Fibroblast of skin of left quadriceps (primary cell): ENCODE results near the gene DNASE2.
"Not testable (repeated sequence)": the region's sequence is repeated elsewhere in the genome, so short reads cannot be mapped to it uniquely, and the experiment has no call there.

ENCODE experiments used
- DNase-seq, 2 experiments: peaks; one replicate each; pipeline ENCODE4 v3.0.0-alpha.2; 2013; ENCODE audit warnings: low read depth in 2 of 2

DNASE2 gene

GRCh38 chr19:12864721-12865715 lies 16.2 kb downstream of the DNASE2 start:
- DNase-seq: no peak

DNA sequence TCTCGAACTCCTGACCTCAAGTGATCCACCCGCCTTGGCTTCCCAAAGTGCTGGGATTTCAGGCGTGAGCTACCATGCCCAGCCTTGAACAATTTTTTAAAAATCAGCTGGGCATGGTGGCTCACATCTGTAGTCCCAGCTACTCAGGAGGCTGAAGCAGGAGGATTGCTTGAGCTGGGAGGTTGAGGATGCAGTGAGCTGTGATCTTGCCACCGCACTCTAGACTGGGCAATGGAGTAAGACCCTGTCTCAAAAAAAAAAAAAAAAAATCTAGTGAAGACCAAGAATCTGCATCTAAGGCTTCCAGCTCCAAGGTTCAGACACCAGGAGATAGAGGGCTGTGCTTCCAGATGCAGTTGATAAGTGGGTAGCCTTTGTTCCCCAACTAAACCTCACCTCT lies 17.1 kb downstream of the DNASE2 start:
- DNase-seq: no peak

GRCh38 chr19:12859546-12859945 lies 21.7 kb downstream of the DNASE2 start:
- no peak for DNase-seq

DNA sequence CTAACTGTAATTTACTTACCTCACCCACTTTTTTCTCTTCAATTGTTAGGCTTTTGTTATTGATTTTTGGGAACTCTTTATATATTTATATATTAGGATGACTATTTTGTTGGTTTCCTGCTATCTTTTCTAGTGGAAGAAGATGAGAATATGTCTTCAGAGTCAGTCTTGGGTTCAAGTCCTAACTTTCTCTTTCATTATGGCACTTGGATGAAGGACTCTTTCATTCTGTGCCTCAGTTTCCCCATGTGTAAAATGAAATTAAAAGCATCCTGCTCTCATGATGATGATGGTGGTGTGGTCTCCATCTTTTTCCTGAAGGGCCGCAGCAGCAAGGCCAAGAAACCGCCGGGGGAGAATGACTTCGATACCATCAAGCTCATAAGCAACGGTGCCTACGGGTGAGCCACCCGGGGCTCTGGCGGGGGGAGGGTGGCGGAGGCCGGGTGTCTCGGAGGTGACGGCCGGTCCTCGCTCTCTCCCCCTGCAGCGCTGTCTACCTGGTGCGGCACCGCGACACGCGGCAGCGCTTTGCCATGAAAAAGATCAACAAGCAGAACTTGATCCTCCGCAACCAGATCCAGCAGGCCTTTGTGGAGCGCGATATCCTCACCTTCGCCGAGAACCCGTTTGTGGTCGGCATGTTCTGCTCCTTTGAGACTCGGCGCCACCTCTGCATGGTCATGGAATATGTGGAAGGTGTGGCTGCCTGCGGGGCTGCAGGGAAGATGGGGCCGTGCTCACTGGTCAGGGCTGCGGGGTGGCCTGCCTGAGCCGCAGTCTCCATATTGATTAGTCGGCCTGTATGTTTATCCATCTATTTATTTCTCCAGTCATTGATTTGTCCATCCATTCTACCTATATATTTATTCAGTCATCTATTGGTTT lies 23.0 kb downstream of the DNASE2 start:
- no peak for DNase-seq

GRCh38 chr19:12856653-12857052 lies 24.6 kb downstream of the DNASE2 start:
- no peak for DNase-seq

GRCh38 chr19:12847159-12848139 lies 33.8 kb downstream of the DNASE2 start:
- DNase-seq: peak; percentile 32 to 39

DNA sequence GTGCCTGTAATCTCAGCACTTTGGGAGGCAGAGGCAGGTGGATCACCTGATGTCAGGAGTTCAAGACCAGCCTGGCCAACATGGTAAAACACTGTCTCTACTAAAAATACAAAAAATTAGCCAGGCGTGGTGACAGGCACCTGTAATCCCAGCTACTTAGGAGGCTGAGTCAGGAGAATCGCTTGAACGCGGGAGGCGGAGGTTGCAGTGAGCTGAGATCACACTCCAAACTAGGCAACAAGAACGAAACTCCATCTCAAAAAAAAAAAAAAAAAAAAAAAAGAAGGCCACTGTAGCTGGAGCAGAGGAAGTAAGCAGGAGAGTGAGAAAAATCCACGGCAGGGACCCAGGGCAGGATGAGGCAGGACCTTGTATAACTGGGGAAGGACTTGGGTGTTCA lies 34.6 kb downstream of the DNASE2 start:
- not testable (repeated sequence) for DNase-seq

GRCh38 chr19:12843999-12844732 lies 37.1 kb downstream of the DNASE2 start:
- no peak for DNase-seq

GRCh38 chr19:12843328-12843727 lies 37.9 kb downstream of the DNASE2 start:
- no peak for DNase-seq

DNA sequence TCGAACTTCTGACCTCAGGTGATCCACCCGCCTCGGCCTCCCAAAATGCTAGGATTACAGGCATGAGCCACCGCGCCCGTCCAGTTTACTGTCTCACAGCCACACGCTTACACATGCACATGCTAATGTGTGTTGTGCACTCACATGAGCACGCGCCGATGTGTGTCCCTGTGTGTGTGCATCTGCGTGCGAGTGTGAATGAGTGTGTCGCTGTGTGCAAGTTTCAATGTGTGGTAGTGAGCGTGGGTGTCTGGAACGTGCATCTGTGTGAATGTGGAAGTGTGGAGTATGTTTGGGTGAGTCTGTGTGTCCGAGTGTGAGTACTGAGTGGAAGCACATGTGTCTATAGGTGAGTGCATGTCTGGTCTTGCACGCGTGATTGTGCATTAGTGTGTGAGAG lies 38.7 kb downstream of the DNASE2 start:
- DNase-seq: no peak

DNA sequence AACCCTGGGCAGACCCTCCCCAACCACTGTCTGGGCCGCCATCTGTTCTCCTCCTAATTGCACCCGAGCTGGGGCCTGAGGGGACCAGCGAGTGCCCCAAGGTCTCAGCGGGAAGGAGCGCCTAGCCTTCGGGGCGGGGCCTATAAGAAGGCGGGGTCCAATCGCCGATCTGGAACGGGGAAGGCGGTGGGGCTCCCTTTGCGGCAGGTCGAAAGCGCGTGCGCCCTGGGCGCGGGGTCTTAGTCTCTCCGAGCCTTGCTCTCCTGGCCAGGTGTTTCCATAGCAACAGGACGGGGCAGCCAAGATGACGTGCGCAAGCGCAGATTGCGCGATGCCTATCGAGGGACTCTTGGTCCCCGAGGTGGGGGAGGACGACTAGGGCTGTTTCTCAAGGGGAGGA lies 40.2 kb downstream of the DNASE2 start:
- no peak for DNase-seq

GRCh38 chr19:12840091-12841079 lies 40.9 kb downstream of the DNASE2 start:
- DNase-seq: peak in 1 of 2 experiments; percentile 21

- no peak for DNase-seq
Observed at GRCh38 chr19:12838886-12839756, 42.1 kb downstream of the DNASE2 start.

DNA sequence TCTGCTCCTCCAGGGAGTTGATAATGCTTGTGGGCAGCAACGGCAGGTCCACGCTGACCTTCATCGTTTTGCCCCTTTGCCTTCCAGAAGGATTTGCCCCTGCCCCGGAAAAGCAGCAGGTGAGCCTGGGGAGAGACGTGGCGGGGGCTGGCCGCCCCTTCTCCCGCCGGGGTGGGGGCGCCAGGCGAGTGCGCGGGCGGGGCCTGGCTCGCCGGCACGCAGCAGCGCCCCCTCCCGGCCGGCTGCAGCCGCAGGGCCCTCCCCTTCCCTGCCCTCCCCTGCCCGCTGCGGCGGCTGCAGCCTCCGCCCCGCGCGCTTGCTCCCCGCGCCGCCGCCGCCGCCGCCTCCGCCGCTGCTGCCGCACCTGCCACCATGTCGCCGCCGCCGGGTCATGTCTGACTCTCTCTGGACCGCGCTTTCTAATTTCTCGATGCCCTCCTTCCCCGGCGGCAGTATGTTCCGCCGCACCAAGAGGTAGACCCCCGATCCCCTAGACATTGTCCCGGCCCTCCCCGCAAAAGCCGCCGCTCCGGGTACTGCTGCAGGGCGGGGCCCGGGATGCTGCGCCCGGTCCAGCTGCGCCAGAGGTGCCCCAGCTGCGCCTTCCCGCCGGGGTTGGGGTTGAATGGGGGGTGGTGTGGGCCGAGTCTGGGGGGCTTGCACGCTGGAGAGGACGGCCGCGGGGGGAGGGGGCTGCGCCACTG lies 42.9 kb downstream of the DNASE2 start, which contains the start of gene MAST1:
Gene MAST1, plus strand, starts transcription at position 334 of the 704 bp plus-strand sequence. Its CDS starts 58 bp downstream, at position 392.
- no peak for DNase-seq

GRCh38 chr19:12837225-12837624 lies 44.0 kb downstream of the DNASE2 start:
- DNase-seq: no peak

DNA sequence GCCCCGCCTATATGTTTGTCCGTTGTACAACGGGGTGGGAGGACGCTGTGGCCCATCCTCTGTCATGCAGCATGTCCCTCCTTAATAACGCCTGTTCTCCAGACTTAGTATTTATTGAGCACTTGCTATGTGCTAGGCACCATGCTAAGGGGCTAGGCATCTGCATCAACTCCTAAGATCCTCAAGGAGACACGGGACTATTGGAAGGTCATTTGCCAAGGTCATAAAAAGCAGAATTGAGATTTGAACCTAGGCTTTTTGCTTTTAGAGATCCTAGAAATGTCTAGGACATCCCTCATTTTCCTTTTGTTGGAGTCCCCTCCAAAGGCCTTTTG lies 44.8 kb downstream of the DNASE2 start:
- no peak for DNase-seq

- DNase-seq: no peak
Observed at GRCh38 chr19:12834976-12835757, 46.1 kb downstream of the DNASE2 start.
